Nephron progenitor cell (in vitro differentiated cells): ENCODE data around the gene MCTP1.

Source experiments
- DNase-seq: peaks from one replicate; pipeline ENCODE4 v3.0.0; 2021
- H3K27ac Mint-ChIP-seq: 2 replicates; pipeline ENCODE4 v1.8.0; 2021; ENCODE audit warnings: mild to moderate bottlenecking, moderate library complexity, mixed read lengths
- H3K27me3 Mint-ChIP-seq: 2 replicates; pipeline ENCODE4 v1.8.0; 2021; ENCODE audit warnings: mild to moderate bottlenecking, low read depth, mixed read lengths; ENCODE audit not compliant: poor library complexity
- H3K36me3 Mint-ChIP-seq: 2 replicates; pipeline ENCODE4 v1.8.0; 2021; ENCODE audit warnings: low read depth, mixed read lengths
- H3K4me1 Mint-ChIP-seq: 2 replicates; pipeline ENCODE4 v1.8.0; 2021; ENCODE audit warnings: mixed read lengths
- H3K4me3 Mint-ChIP-seq: 2 replicates; pipeline ENCODE4 v1.8.0; 2021; ENCODE audit warnings: mild to moderate bottlenecking, moderate library complexity, mixed read lengths
- H3K9me3 Mint-ChIP-seq: 2 replicates; pipeline ENCODE4 v1.8.0; 2021; ENCODE audit warnings: mild to moderate bottlenecking, moderate library complexity, mixed read lengths
- CTCF ChIP-seq: fragments of 200-600 bp; sonication (generic); IDR thresholded peaks from 2 replicates; pipeline ENCODE4 v1.5.0; 2021; ENCODE audit warnings: antibody characterized with exemption

The MCTP1 gene

DNA sequence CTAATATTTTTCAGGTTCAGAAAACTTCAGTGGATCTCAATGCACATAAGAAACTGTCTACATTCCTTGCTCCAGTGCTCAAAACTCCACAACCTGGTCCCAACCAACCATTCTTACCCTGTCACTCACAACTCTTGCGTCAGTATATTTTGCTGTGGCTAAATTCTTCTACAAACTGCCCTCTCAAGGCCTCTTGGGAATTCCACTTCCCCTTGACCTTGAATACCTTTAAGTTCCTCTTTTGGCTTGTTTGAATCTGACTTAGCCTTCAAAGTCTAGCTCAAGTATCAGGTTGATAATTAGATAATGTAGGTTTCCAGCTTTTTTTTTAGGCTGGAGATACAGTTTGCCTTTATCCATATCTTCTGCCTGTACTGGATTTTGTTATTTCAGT is 538.2 kb downstream of the MCTP1 start:
- H3K4me1 Mint-ChIP-seq: no peaks in the 10 kb centered on the region
- H3K27me3 Mint-ChIP-seq: no peaks in the 10 kb centered on the region
- no peaks in the 10 kb centered on the region for H3K9me3 Mint-ChIP-seq
- no peak overlapping the region for H3K27ac Mint-ChIP-seq
- DNase-seq: no peak
- TF ChIP-seq CTCF: no peak
- no peak overlapping the region for H3K4me3 Mint-ChIP-seq
- H3K36me3 Mint-ChIP-seq: no peaks in the 10 kb centered on the region

DNA sequence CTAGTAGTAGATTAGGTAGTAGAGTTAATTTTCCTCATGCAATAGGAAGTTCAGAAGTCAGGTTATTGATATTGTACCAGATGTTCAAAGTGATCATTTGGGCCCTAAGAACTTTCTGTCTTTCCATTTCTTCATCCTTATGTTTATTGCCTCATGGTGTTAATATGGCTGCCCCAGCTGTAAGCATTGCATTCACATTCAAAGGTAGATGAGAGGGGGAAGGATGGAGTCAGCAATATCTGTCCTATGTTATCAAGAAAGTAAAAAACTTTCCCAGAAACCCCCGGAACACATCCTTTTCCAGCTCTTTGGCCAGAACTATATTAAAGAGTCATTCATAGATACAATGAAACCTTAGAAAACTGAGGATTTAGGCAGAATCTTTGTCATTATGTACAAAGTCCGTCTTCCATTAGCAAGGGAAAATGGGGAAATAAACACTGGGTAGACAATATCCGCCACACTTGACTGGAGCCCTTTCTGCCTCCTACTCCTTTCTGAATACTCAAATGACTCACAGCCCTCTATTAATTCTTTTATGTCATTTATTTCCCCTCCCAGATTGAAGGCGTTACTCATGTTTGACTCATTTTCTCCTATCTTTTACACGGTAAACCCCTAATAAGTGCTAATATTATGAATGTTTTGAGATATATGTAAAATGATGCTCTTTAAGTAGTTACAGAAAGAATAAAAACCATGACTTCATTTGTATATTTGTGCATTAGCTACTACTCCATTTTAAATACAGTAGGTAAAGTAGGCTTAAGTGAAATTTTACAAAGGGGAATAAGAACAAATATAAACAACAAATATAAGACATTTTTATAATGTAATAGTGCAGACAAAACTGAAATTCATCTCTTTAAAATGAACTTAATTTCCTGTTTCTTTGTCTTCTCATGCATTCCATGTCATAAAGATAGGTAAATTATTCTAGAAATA is 538.8 kb downstream of the MCTP1 start:
- H3K36me3 Mint-ChIP-seq: no peaks in the 10 kb centered on the region
- H3K4me3 Mint-ChIP-seq: no peak overlapping the region
- no peaks in the 10 kb centered on the region for H3K9me3 Mint-ChIP-seq
- no peak overlapping the region for H3K27ac Mint-ChIP-seq
- TF ChIP-seq CTCF: no peak
- H3K4me1 Mint-ChIP-seq: no peaks in the 10 kb centered on the region
- no peak for DNase-seq
- H3K27me3 Mint-ChIP-seq: no peaks in the 10 kb centered on the region

- no peak for TF ChIP-seq CTCF
- Mint-ChIP-seq H3K27me3 (no peaks in the 10 kb centered on the region), H3K4me3 (no peak overlapping the region)
Measured at GRCh38 chr5:94744906-94745305, 540.0 kb downstream of the MCTP1 start.

GRCh38 chr5:94742852-94743251 is 542.0 kb downstream of the MCTP1 start:
- no peaks in the 10 kb centered on the region for H3K4me1 Mint-ChIP-seq
- H3K36me3 Mint-ChIP-seq: no peaks in the 10 kb centered on the region
- no peak overlapping the region for H3K27ac Mint-ChIP-seq
- no peak for TF ChIP-seq CTCF
- H3K9me3 Mint-ChIP-seq: no peaks in the 10 kb centered on the region
- no peaks in the 10 kb centered on the region for H3K27me3 Mint-ChIP-seq
- DNase-seq: no peak
- no peak overlapping the region for H3K4me3 Mint-ChIP-seq

More at GRCh38 chr5:94744906-94745305, 540.0 kb downstream of the MCTP1 start:
- no peaks in the 10 kb centered on the region for H3K9me3 Mint-ChIP-seq
- DNase-seq: no peak
- no peak overlapping the region for H3K27ac Mint-ChIP-seq
- no peaks in the 10 kb centered on the region for H3K4me1 Mint-ChIP-seq
- no peaks in the 10 kb centered on the region for H3K36me3 Mint-ChIP-seq

DNA sequence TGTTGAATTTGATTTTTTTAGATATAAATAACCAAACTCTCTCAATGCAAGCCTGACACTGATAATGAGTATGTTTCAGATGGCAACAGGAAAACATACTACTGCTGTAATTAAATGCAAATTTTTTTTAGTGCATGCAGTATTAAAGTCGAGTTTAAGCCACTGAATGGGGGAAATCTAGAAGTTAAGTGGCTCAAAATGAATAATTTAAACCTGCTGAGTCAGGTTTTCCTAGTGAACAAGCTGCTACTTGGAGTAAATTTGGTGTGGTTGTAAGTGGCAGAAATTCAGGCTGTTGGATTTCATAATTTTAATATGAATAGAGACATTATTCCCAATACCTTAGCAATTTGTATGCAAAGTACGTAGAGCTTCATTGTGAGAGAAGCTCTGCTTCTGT is 544.6 kb downstream of the MCTP1 start:
- Mint-ChIP-seq H3K4me1 (no peaks in the 10 kb centered on the region), H3K4me3 (no peak overlapping the region), H3K9me3 (no peaks in the 10 kb centered on the region), H3K27me3 (no peaks in the 10 kb centered on the region), H3K27ac (no peak overlapping the region), H3K36me3 (no peaks in the 10 kb centered on the region)
- no peak for TF ChIP-seq CTCF
- DNase-seq: no peak

GRCh38 chr5:94736498-94736897 is 548.4 kb downstream of the MCTP1 start:
- no peaks in the 10 kb centered on the region for H3K4me1 Mint-ChIP-seq
- DNase-seq: no peak
- H3K4me3 Mint-ChIP-seq: no peak overlapping the region
- no peak overlapping the region for H3K27ac Mint-ChIP-seq
- no peaks in the 10 kb centered on the region for H3K36me3 Mint-ChIP-seq
- no peaks in the 10 kb centered on the region for H3K27me3 Mint-ChIP-seq
- no peak for TF ChIP-seq CTCF
- H3K9me3 Mint-ChIP-seq: no peaks in the 10 kb centered on the region
